DMS79 treated with DMSO at 0.1 percent for 48 hours (cell line): ENCODE results near the gene CRB2.

Experiments
- DNase-seq: peaks from one replicate; lab custom pipeline; 2025; lab: John Stamatoyannopoulos, UW

Gene CRB2

DNA sequence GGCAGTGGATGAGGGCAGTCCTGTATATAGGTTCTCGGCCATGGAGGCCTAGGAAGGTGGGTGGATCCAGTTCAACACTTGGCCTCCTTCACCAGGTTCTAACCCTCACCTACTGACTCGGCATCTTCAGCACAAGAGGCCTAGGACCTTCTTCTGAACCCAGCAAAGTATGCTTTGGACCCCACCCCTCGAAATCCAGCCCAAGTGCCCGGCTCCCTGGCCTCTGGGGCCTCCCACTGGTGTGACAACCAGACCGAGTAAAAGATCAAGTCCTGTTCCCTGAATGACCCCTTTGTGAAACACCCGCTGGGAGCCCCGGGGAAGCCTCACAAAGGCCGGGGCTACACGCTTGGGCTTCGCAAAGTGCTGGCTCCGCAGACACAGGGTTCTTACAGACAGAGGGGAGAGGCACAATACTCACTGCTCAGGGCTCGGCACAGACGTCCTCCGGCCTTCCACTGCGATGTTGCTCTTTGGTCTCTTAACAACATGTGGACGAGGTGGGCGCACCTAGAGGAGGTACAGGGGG, 47.0 kb downstream of the CRB2 start:
- DNase-seq, result no peak

DNA sequence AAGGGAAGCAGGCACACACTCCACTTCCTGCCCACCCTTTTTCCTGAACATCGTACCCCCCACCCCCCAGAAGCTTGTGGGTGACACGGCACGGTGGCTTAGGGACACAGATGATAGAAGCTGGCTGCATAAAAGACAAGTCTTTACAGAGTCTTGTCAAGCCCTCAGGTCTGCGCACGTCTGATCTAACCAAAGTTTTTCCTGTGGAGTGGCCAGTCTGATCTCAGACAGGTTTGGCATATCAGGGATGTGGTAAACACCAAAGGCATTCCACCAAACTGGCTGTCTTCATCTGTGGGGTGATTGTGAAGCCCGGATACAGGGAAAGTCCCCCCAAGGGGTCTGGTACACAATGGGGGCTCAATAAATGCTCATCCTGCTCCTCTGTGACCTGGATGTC, 50.0 kb downstream of the CRB2 start:
- no peak for DNase-seq

DNA sequence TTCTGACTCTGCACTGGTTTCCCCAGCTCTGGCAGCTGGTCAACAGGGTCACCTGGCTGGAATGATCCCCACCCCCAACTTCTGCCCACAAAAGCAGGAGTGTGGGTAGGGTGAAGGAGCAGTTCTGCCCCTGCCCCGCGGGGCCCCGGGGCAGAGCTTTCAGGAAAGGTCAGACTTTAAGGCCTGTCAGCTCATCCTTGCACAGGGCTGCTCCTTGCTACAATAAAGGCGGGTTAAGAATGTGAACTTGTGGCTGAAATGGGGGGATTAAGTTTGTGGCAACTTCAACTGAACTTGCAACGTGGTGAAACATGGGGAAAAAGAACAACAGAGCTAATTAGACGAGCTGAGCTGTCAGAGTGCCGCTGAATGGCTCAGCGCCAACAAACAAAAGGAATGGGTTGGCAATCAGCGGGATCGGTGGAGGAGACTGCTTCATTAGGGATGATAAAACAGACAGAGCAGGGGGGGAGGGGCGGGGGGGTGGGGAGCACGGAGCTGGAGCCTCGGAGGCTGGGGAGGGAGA, 50.8 kb downstream of the CRB2 start:
- DNase-seq, result no peak

DNA sequence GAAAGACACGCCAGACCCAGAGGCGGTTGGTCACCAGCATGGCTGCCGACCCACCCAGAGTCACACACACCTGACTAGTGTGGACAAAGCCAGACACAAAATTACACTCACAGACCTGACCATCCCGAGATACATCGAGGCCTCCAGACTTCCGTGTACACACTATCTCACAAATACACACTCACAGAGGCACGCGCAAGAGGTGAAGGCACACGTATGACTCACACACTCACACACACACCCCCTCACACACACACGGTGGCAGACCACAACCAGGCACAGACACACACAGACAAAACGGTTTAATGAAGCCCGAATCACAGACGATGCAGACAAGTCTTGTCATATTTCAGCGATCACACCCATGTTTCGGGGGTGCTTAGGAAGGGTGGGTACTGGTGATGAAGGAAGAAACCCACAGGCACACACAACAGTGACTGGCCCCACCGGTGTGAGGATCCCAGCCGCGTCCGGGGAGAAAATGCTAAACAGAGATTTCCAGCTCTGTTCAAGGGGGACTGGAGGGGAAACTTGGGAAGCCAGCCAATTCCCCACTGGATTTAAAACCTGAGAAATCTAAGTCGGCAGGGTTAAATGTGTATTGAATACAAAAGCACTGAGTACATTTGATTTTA, 51.3 kb downstream of the CRB2 start:
- no peak for DNase-seq

DNA sequence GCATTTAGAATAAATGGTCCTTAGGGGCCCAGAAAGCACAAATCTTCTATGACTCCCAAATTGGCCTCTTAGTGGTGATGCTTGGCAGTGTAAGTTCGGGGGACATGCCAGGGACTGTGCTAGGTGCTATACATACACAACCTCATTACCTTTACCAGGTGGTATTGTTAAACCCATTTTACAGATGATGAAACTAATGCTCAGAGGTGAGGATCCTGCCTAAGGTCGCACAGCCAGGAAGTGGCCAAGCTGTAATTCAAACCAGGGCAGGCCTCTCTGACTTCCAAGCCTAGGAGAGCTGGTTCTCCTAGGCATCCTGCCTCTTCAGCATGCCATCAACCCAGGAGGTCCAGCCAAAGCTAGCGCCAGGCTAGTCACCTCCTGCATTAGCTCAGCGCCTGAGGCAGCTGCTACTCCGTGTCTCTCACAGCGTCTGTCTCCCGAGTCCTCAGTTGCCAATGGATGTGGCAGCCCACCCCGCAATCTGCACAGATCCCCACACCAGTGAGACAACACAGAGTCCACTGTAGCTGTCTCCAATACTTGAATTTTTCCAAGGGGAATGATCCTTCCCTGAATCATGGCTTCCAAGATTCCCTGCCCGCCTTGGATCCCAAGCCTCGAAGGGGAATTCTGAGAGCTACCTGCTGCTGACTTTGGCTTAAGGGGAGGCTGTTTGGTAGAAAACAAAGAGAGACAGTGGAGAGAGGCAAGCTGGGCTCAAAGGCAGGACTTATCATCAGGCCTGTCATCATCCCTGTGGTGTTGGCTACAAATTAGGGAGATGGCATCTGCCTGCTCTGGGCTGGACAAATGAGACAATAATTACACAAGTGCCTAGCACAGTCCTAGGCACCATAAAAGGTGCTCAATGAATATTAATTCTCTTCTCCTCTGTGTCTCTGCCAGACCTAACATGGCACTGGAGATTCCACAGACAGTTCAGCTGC, 52.6 kb downstream of the CRB2 start:
- no peak for DNase-seq

DNA sequence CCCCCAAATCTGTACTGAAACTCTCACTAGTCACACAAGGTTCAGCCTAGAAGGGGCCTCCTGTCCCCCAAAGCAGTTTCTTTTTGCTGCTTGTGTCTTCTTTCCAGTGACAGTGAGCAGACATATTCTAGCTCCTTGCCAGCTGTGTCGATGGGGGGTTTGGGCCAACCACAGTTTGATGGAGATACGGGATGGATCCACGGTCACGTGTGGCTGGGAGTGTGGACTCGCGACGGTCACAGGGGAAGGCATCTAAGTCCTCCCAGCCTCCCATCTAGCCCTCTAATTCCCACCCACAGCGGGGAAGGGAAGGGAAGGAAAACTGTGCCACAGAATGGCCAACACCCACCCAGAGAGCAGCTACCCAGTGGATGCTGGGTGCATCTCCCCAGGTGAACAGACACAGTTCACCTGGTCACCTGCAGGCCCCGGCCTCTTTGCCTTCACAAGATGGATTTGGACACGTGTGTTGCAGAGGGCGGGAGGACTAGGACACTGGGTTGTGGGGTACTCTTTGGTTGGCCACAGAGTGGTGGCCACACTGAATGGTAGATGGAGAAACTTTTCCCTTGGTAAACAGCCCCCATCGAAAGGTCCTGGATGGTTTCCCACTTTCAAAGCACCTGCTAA, 54.4 kb downstream of the CRB2 start:
- DNase-seq, result no peak

DNA sequence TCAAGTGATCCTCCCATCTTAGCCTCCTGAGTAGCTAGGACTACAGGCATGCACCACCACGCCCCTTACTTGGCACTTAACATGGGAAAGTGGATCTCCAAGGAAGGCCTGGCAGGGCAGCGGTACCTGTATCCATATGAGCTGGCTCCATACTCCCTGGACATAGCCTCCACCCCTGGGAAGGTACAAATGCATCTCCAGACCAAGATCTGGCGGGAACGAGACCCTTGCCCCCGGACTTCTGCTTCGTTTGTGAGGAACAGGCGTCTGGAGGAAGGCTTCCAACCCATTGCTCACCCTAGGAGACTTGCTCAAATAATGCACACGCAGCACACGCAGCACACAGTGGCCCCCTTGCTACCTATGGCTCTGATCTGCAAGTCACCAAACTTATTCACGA, 55.2 kb downstream of the CRB2 start:
- no peak for DNase-seq

DNA sequence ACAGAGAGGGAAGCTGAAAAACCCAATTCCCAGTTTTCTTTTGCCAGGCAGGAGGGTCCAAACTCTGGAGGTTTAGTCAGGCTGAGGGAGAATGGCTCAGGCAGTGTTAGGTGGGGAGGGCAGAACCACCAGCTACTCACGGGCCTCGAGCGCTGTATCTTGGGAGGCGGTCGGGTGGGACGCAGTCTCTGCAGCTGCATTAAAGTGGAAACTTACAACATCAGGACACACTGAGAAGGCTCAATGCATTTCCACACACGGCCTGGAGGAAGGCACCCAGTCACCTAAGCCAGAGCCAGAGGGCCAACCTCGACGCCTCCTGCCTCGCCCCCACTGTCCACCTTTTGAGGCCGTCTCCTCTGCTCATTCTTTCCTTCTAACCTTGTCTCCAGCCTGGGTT, 55.6 kb downstream of the CRB2 start:
- no peak for DNase-seq

DNA sequence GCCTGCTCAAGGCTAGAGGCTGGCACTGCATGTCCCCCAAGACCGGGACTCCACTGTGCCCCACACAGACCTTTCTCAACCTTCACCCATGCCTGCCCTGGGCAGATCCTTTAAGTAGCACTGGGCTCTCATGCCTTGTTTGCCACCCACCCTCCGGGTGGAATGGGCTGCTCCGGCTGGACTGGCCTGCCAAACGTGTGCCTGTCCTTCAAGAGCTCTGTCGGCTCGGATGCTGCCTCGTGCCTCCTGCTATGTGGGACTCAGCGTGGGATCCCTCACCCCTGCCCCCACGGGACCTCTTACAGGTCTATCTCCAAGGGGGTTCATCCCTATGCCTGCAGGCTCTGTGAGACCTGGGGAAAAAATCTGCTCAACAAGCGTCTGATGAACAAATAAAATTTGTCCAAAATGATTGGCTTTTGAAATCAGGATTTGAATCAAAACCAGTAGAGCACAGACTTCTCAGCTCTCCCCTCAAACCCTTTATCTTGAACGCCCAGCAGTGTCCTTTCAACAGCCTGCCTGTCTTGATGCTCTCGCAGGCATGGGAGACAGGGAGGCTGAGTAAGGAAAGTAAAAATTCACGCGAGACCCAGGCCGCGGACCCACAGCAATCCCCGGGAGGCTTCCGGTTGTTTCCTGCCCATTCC, 56.3 kb downstream of the CRB2 start:
- DNase-seq, result no peak

DNA sequence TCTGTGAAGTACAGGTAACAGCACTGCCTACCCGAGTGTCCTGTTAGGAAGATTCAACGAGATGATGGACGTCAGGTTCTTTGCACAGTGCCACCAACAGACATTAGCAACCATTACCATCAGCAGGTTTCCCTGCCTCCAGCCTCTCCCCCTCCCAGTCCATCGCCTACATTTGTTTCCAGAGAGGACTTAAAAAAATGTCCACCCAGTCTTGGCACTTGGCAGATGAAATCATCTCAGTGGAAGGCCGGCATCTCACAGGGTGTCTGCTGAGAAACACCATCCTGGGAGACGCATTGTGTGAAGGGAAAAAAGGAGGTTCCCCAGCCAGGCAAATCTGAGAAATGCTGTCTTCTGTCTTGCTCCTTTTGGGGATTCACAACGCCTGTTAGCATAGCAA, 58.2 kb downstream of the CRB2 start:
- DNase-seq, result no peak

DNA sequence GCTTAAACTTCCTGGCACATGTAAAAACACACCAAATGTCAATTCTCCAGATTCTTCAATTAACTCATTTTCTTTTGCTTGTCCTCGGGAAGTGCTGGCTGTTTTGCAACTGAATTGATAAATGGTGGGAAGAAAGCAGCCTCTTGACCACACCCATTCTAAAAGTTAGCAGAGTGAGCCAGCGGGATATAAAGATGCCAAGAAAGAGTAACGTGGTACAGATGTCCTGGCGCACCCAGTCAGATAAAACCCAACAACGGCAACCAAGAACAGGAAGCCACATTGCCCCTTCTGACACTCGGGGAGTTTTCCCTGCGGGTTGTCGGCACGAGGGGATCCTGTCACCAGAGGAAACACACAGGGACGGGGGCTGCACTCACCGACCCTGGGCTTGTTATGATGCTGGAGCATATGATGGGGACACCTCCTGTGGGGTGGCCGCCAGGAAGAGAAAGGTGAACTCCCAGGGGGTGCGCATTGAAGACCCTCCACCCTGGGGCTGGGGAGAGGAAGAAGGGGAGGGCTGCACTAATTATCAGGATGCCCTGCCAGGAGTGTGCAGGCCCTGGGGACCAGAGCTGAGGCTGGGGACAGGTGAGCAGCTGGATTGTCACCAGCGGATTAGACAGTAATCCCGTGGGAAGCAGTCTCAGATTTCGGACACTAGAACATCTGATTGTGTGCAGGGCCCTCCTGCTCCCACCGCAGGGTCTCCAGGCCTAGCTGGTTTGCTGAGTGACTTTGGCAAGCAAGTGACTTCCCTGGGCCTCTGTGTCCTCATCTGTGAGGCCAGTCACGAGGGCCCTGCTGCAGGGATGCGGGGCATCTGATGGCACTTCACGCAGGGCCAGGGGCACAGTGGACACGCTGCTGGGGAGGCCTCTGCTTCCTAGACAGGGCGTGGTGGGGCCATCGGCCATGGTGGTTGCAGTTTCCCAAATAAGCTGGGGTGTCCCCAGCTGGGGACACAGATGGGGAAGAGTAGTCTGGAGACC, 59.2 kb downstream of the CRB2 start:
- DNase-seq, result no peak

DNA sequence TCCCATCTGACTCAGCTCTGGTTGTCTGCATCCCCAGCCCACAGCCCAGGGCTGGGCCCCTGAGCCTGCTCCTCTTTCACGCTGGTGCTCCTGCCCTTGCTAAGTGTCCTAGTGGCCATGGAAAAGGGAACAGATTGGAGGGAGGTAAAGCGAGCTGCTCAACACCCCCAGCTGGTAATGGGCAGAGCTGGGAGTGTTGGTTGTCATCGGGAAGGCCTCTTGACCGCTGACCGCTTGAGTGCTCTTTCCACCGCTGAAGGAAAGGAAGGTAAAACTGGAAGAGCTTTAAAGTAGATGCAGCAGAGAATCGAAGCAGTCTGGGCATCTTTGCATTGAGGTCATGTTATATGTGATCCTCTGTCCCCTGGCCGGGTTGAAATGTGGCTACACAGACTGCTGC, 60.2 kb downstream of the CRB2 start:
- DNase-seq, result no peak

DNA sequence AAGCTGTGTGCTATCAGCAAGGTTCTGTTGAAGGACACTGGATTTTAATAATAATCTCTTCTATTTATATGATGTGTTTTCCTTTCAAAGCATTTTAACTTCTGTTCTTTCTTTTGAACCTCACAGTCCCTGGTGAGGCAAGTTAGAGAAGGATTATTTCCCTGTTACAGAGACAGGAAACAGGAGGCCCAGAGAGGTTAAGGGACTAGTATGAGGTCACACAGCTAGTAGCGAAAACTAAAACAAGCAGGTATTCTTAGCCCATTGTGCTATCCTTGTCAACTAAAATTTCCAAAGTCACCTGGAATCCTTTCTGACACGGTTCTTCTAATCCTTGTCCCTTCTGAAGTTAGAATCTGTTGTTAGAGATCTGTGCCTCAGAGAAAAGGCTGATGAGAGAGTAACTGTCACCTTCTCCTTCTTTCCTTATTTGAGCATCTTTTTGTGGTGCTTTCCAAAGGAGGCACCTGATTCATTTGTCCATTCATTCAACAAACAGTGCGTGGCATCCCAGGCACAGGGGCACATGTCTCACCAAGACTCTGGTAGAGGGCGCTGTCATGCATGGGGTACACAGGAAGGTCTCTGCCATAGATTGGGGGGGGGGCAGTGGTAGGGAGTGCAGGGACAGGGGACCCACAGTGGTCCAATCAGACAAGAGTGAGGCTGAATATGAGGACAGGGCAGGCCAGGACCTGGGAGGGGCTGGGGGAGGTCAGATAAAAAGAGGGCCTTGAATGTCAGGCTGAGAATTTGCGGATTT, 61.5 kb downstream of the CRB2 start:
- no peak for DNase-seq

DNA sequence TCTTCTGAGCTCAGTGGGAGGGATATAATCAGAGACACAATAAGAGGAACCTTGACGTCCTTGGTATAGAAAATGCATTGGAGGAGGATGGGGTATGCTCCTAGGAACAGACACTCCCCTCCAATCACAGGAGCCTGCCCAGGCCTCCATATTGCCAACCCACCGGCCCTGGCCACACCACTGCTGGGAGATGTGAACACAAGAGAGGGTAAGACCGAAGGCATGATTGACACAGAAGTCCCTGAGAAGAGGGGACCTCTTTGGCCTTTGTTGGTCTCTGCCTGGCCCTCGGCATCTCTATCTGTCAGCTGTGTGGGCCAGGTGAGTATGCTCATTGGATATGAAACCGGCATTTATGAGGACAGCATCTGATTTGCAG, 62.0 kb downstream of the CRB2 start:
- no peak for DNase-seq

DNA sequence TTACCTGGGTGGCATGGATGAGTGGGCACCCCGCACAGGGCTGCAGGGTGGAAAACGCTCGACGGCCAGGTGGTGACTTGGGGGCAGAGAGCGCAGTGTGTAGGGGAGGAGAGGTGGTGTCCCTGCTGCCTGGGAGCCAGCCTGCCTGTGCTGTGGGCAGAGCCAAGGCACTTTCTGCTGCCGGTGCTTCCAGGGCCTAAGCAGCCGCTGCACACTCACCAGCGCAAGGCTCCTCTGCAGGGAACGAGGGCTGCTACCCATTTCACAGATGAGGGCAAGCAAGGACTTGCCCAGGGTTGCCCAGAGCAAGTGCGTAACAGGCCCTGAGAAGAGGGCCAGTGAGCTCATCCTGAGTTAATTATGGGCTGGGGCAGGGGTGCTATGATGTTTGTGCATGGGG, 62.5 kb downstream of the CRB2 start:
- DNase-seq, result no peak

DNA sequence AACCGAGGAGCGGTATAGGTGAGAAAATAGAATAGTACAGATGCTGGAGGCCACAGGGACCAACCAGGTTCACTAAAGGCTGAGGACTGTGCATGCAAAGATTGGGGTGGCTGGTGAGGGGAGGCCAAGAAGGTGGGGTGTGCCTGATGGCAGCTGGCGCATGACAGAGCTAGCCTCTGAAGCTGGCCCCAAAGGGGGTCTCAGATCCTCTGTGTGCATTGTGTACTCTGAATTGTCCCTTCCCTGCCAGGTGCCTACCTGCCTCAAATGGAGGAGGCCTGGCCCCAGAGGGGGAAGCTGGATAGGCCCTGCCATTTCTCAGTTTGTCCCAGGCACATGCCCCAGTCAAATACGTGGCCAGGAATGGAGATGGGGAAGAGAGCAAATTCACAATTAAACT, 63.1 kb downstream of the CRB2 start:
- no peak for DNase-seq

DNA sequence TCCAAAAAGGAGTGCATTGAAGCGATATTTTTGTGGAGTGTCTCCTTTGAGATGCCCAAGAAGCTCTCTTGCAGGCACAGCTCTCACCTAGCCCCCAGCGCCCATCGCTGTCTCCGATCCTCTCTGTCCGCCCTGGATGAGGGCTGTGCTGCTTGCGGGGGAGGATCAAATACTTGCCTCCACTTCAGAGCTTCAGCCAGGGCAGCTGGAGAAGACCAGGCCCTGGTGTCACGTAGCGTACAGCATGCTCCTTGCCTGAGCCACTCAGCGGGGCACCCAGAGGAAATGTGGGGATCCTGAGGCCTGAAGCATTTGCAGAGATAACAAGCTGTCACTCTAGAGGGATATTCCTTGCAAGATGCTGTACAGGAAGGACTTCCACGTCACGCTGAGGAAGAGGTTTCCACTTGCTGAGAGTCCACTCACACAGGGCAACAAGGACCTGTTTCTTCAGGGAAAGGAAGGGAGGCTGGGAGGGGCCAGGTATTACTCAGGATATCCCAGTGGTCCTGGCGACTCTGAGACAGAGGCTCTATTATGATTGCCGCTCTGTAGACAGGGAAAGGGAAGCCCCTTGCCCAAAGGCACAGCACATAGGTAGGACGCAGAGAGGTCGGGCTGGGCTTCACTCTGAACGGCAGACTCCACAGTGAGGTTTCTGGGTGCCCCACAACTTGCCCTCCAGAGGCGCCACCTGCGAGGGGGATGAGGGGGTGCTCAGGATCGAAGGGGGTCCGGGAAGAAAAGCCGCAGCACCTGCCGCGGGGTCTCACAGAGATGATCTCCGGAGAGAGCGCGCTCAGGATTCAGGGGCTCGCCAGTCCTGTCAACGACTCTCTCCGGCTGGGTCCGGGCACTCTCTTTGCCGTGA, 64.0 kb downstream of the CRB2 start:
- peak; percentile 48 for DNase-seq

DNA sequence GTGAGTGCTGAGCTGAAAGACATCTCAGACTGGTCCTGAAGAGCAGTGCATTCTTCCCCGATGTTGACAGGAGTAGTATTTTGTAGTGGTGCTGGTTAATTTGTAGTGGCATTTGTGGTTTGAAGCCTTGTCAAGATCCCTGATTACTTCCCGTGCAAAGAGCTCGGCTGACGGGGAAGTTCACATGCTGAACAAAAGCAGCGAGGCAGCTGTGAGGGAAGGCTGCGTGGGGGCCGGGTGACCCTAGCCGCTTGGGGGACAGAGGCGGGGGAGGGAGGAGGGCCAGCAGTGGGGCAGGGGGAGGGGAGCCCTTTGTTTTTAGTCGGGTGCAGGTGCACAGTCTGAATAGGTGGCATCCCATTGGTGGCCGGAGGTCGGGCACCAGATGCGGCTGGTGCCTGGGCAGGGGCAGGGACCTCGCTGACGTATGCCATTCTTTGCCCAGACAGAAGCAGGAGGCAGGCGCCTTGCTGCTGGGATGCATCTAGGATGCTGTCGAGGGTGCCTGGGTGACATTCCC, 64.7 kb downstream of the CRB2 start:
- peak; percentile 79 for DNase-seq

DNA sequence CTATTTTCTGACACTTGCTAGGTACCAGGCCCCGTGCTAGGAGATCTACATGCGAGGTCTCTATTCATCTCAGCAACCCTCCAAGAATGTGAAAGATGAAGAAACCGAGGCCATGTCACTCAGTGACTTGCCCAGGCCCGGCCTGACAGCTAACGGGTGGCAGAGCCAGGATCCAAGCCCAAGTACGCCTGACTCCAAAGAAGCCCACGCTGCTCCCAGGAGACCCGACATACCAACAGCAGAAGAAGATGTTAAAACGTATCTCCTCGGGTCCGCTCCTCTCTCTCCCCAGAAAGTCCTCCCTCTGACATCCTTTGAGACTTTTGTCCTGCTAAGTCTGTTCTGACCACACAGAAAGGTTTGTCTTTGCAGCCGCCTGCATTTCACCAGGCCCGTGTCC, 65.2 kb downstream of the CRB2 start:
- DNase-seq, result no peak
